T-cell (primary cell): ENCODE data around the gene CELF5. TPM values are rescaled to one million over a fixed set of nuclear protein-coding genes. Genes with fewer than 3 reads are reported as not detected.

Source experiments
- ATAC-seq, 4 experiments: fragments of 200-7000 bp in 3 of 4; fragments of 150-1000 bp in 1 of 4; cut with Tn5 transposase; replicated peaks in 1 of 4; 1 replicate in 3 of 4; 2 replicates in 1 of 4; pipeline ENCODE4 v1.10.0; 2021; ENCODE audit warnings: moderate library complexity in 3 of 4, mild to moderate bottlenecking in 2 of 4, moderate number of reproducible peaks in 1 of 4
- CTCF ChIA-PET, 2 donors: fragments of 300-600 bp; sonication (Branson Sonifier 250); formaldehyde crosslinking; loops; one replicate each; lab custom pipeline; 2022; ENCODE audit warnings: antibody characterized with exemption in 2 of 2; lab: Charles Lee
- POLR2A ChIA-PET, 2 donors: fragments of 300-600 bp; sonication (Branson Sonifier 250); formaldehyde crosslinking; loops; one replicate each; lab custom pipeline; 2022; ENCODE audit warnings: antibody characterized with exemption in 2 of 2; lab: Charles Lee
- DNase-seq, 35 experiments: peaks; one replicate each; pipeline versions ENCODE4 v3.0.0 to v3.0.0-alpha.2; 2013 to 2023
- H3K27ac ChIP-seq: one replicate; pipeline ENCODE4 v1.5.1; 2013; ENCODE audit warnings: low read length
- H3K27me3 ChIP-seq, 2 experiments: replicated peaks in 1 of 2; 1 replicate in 1 of 2; 2 replicates in 1 of 2; pipeline versions ENCODE4 v1.6.1 to v1.7.0; 2013; ENCODE audit warnings: low read length in 1 of 2, mixed read lengths in 1 of 2; ENCODE audit not compliant: control insufficient read depth in 2 of 2, insufficient read depth in 2 of 2; ENCODE audit errors: extremely low read depth in 1 of 2
- H3K36me3 ChIP-seq, 2 donors: 1 replicate in 1 of 2; 2 replicates in 1 of 2; pipeline versions ENCODE4 v1.6.1 to v1.7.0; 2013; ENCODE audit warnings: low read length in 1 of 2; ENCODE audit not compliant: control insufficient read depth in 2 of 2, insufficient read depth in 1 of 2; ENCODE audit errors: extremely low read depth in 1 of 2
- H3K4me1 ChIP-seq, 2 experiments: 1 replicate in 1 of 2; 2 replicates in 1 of 2; pipeline versions ENCODE4 v1.6.1 to v1.7.0; 2013; ENCODE audit warnings: low read length in 2 of 2, mixed read lengths in 1 of 2; ENCODE audit not compliant: insufficient read depth in 2 of 2, control insufficient read depth in 1 of 2; ENCODE audit errors: extremely low read depth in 1 of 2
- H3K4me3 ChIP-seq, 2 donors: 1 replicate in 1 of 2; 2 replicates in 1 of 2; pipeline versions ENCODE4 v1.5.1 to v1.7.0; 2013; ENCODE audit warnings: mild to moderate bottlenecking in 2 of 2, low read length in 1 of 2, moderate library complexity in 1 of 2; ENCODE audit not compliant: control insufficient read depth in 1 of 2; ENCODE audit errors: extremely low read depth in 1 of 2
- H3K9me3 ChIP-seq: 2 replicates; pipeline ENCODE4 v1.7.0; 2013
- H3K27ac Mint-ChIP-seq, 2 donors: one replicate each; pipeline ENCODE4 v1.8.0; 2020 to 2021; ENCODE audit warnings: mild to moderate bottlenecking in 2 of 2, mixed read lengths in 2 of 2
- H3K27me3 Mint-ChIP-seq, 2 donors: one replicate each; pipeline ENCODE4 v1.8.0; 2021 to 2022; ENCODE audit warnings: mixed read lengths in 2 of 2
- H3K36me3 Mint-ChIP-seq: one replicate; pipeline ENCODE4 v1.8.0; 2021; ENCODE audit warnings: mixed read lengths
- H3K4me1 Mint-ChIP-seq, 3 donors: one replicate each; pipeline ENCODE4 v1.8.0; 2020 to 2022; ENCODE audit warnings: mixed read lengths in 3 of 3, mild to moderate bottlenecking in 1 of 3
- H3K4me3 Mint-ChIP-seq, 3 donors: one replicate each; pipeline ENCODE4 v1.8.0; 2020 to 2022; ENCODE audit warnings: mild to moderate bottlenecking in 3 of 3, mixed read lengths in 3 of 3, moderate library complexity in 3 of 3
- H3K9me3 Mint-ChIP-seq, 3 donors: one replicate each; pipeline ENCODE4 v1.8.0; 2020 to 2022; ENCODE audit warnings: mixed read lengths in 3 of 3
- WGBS: methylation state at CpG from one replicate; pipeline ENCODE4 v1.1.5; 2013; ENCODE audit warnings: missing lambda C conversion rate; ENCODE audit not compliant: insufficient coverage; 5-methylcytosine and 5-hydroxymethylcytosine counted together
- total RNA-seq, 35 experiments: library from RNA in 6 of 35; stranded (reverse) in 6 of 35; fragments of 120-200 nt in 1 of 35; gene quantifications; one replicate each; pipeline versions ENCODE4 v1.2.1 to v1.2.4 and lab custom pipeline; 2013 to 2026

Gene CELF5
- total RNA-seq, 5 donors from 2014 or later (not counting 1 experiment from before 2014, with no cell fraction given), result 0.23 to 1.9 (median 0.39) TPM; not detected in 1

DNA sequence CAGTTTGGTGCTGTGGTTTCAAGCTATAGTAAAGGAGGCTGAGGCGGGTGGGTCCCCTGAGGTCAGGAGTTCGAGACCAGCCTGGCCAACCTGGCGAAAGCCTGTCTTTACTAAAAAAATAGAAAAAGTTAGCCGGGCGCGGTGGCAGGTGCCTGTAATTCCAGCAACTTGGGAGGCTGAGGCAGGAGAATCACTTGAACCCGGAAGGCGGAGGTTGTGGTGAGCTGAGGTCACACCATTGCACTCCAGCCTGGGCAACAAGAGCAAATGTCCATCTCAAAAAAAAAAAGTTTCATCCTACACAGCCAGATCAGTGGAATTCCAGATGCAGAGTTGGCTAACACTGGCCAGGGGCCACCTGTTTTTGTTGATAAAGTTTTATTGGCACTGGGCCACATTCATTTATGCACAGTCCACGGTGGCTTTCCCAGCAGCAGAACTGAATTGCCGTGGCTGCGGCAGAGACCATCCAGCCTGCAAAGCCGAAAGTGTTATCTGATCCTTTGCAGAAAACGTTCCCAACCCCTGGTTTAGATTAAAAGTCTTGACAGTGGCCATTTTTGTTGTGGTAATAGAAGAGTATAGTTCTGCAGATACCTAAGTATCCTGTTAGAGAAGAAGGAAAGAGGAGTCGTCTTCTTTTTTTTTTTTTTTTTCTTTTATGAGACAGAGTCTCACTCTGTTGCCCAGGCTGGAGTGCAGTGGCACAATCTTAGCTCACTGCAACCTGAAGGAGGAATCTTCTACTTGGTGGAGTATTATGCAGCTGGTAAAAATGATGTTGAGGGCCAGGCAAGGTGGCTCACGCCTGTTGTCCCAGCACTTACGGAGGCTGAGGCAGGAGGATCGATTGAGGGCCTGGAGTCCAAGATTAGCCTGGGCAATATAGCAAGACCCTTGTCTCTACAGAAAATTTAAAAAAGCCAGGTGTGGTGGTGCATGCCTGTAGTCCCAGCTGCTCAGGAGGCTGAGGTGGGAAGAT, 30.1 kb upstream of the CELF5 start:
- peaks cover 0 to 6% (median 5%) of the 10 kb centered on the region in 3 donors for H3K4me1 Mint-ChIP-seq
- no peaks in the 10 kb centered on the region for H3K9me3 ChIP-seq
- DNase-seq, result no peak
- H3K9me3 Mint-ChIP-seq, result no peaks in the 10 kb centered on the region
- H3K27me3 Mint-ChIP-seq, result no peaks in the 10 kb centered on the region
- H3K27ac Mint-ChIP-seq, result no peak overlapping the region
- no peaks in the 10 kb centered on the region for H3K27me3 ChIP-seq
- H3K36me3 ChIP-seq, result peaks cover 0 to 32% of the 10 kb centered on the region in 2 donors
- H3K36me3 Mint-ChIP-seq, result peaks cover 17% of the 10 kb centered on the region
- no peak overlapping the region for H3K27ac ChIP-seq
- CTCF ChIA-PET, result no interaction called here
- WGBS, result 94% methylated on average over 10 of the region's 17 CpGs
- no peak overlapping the region for H3K4me3 ChIP-seq
- no peak overlapping the region for H3K4me3 Mint-ChIP-seq
- H3K4me1 ChIP-seq, result peaks cover 0 to 12% of the 10 kb centered on the region in 2 experiments
- POLR2A ChIA-PET, result no interaction called here
- ATAC-seq, result no peak

DNA sequence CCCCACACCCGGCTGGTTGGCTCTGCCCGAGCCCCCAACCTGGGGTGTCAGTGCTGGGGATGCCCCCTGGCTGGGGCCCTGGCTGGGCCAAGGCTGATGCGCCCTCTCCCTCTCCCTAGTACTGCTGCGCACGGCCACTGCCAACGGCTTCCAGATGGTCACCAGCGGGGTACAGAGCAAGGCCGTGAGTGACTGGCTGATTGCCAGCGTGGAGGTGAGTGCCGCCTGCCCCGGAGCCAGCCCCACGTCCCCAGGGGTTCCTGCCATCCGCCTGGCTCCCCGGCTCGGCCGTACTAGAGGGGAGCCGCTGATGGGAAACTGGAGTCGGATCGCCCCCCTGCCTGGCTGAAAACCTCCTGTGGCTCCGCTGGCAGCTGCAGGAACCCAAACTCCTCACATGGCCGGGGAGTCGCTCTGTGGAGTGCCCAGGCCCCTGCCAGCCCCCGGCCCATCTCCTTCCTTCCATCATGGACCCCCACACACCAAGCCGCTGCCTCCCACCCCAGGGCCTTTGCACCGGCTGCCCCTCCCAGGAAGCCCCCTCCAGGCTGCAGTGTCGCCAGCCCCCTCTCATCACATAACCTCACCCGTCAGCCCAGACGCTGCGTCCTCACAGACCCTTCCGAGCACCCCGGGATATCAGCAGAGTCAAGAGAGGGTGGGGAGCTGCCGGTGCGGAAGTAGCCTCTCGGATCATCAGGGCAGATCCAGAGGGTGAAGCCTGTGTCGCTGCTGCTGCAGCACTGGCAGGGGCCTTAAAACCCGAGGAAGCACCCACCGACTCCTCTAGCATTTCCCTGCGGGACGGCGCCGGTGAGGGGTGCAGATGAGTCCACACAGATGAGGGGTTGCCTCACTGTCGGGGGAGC, 28.2 kb upstream of the CELF5 start:
- no peak overlapping the region for H3K27ac Mint-ChIP-seq
- CTCF ChIA-PET, result no interaction called here
- Histone ChIP-seq H3K9me3 (no peaks in the 10 kb centered on the region), H3K4me3 (no peak overlapping the region), H3K27me3 (no peaks in the 10 kb centered on the region), H3K36me3 (peaks cover 0 to 35% of the 10 kb centered on the region in 2 donors), H3K4me1 (no peaks in the 10 kb centered on the region), H3K27ac (no peak overlapping the region)
- POLR2A ChIA-PET, result no interaction called here
- WGBS, result 94% methylated on average over 36 of the region's 42 CpGs
- H3K4me1 Mint-ChIP-seq, result no peaks in the 10 kb centered on the region
- DNase-seq (no peak), ATAC-seq (no peak)
- no peak overlapping the region for H3K4me3 Mint-ChIP-seq
- no peaks in the 10 kb centered on the region for H3K9me3 Mint-ChIP-seq
- no peaks in the 10 kb centered on the region for H3K27me3 Mint-ChIP-seq
- peaks cover 14% of the 10 kb centered on the region for H3K36me3 Mint-ChIP-seq

DNA sequence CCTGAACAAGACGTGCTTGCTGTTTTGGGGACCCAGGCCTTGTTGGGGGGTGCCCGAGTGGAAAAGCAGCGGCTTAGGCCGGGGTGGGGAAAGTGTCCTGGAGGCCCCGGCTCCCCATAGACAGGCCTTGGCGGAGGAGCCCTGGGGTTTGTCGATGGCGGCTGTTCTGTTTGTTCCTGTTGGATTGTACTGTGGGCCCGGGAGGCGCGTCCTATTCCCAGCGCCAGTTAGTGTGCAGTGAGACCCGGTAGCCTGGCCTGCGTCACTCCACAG, 27.6 kb upstream of the CELF5 start:
- H3K9me3 ChIP-seq, result no peaks in the 10 kb centered on the region
- Mint-ChIP-seq H3K9me3 (no peaks in the 10 kb centered on the region), H3K27ac (no peak overlapping the region), H3K4me3 (no peak overlapping the region), H3K4me1 (no peaks in the 10 kb centered on the region), H3K36me3 (peaks cover 14% of the 10 kb centered on the region), H3K27me3 (no peaks in the 10 kb centered on the region)
- ATAC-seq, result no peak
- 98% methylated on average over 14 of the region's 14 CpGs for WGBS
- CTCF ChIA-PET, result no interaction called here
- no peak overlapping the region for H3K27ac ChIP-seq
- POLR2A ChIA-PET, result no interaction called here
- no peak overlapping the region for H3K4me3 ChIP-seq
- H3K4me1 ChIP-seq, result no peaks in the 10 kb centered on the region
- no peak for DNase-seq
- H3K36me3 ChIP-seq, result peaks cover 0 to 33% of the 10 kb centered on the region in 2 donors
- H3K27me3 ChIP-seq, result no peaks in the 10 kb centered on the region

DNA sequence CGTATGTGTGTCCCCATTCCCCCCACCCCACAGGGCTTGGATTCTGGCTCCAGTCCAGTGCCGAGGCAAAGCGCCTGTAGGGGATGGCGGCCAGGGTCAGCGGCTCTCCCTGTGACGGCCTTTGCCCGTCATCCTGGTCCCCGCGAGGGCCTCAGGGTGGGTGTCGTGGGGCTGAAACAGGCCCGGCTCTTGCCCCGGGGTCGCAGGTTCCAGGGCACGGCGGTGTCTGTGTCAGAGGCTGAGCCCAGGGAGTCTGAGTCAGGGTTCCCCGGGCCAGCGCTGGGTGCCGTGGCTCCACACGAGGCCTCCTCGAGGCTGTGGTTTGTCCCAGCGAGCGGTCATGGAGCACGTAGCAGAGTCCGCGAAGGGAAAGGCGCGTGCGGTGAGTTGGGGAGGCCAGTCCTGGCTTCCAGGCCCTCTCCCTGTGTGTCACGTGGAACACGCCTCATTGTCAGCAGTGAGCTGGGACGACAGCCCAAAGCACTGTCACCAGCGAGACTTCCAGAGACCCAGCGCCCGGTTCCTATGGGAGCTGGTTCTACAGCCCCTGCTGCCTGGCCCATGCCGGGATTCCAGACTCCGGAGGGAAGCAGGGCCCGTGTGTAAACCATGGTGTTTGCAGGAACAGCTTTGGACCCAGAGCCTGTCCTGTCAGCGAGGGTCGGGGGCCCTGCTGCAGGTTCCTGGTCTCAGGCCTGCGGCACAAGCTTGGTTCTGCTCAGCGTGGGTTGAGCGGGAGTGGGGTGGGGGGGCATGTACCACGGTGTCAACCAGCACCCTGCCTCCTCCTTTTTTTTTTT, 25.4 kb upstream of the CELF5 start:
- DNase-seq, result no peak
- no peaks in the 10 kb centered on the region for H3K4me1 ChIP-seq
- peaks cover 0 to 29% of the 10 kb centered on the region in 2 donors for H3K36me3 ChIP-seq
- CTCF ChIA-PET, result interaction anchor here in 1 of 2 donors (0.6 kb wide), 1 partner anchor 10 kb away, joined by 3 read pairs; no protein-coding TSS in a partner anchor
- POLR2A ChIA-PET, result interaction anchor here in 1 of 2 donors (0.6 kb wide), 1 partner anchor 251 kb away, joined by 7 read pairs; no protein-coding TSS in a partner anchor
- no peak overlapping the region for H3K4me3 Mint-ChIP-seq
- no peaks in the 10 kb centered on the region for H3K9me3 Mint-ChIP-seq
- H3K27me3 ChIP-seq, result no peaks in the 10 kb centered on the region
- H3K27ac Mint-ChIP-seq, result no peak overlapping the region
- no peaks in the 10 kb centered on the region for H3K27me3 Mint-ChIP-seq
- H3K27ac ChIP-seq, result no peak overlapping the region
- no peak overlapping the region for H3K4me3 ChIP-seq
- ATAC-seq, result no peak
- no peaks in the 10 kb centered on the region for H3K4me1 Mint-ChIP-seq
- H3K36me3 Mint-ChIP-seq, result peaks cover 10% of the 10 kb centered on the region
- no peaks in the 10 kb centered on the region for H3K9me3 ChIP-seq
- 97% methylated on average over 38 of the region's 43 CpGs for WGBS

DNA sequence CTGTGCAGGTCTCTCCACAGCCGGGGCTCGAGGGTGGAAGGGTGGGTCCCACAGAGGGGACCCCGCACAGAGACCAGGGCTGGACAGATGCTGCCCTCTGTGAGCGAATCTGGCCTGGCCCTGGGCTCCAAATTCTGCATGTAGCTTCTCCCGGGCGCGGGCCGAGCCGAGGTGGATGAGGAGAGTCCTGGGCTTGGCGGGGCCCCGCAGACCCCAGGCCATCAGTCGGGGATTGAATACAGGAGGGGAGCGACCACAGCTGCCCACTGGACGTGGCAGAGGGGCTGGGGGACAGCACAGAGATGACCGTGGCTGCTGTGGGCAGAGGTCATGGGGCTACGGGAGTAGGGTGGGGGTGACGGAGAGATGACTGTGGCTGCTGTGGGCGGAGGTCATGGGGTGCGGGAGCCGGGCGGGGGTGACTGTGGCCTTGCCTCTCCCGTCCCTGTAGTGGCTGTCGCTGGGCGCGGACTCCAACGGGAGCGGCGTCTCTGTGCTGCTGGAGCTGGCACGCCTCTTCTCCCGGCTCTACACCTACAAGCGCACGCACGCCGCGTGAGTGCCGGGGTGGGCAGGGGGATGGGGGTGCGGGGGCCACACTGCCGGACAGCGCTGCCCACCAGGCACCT, 23.3 kb upstream of the CELF5 start:
- Mint-ChIP-seq H3K27me3 (no peaks in the 10 kb centered on the region), H3K4me3 (no peak overlapping the region), H3K27ac (no peak overlapping the region), H3K36me3 (no peaks in the 10 kb centered on the region), H3K4me1 (no peaks in the 10 kb centered on the region), H3K9me3 (no peaks in the 10 kb centered on the region)
- Histone ChIP-seq H3K9me3 (no peaks in the 10 kb centered on the region), H3K36me3 (peaks cover 0 to 35% of the 10 kb centered on the region in 2 donors), H3K27me3 (no peaks in the 10 kb centered on the region), H3K4me3 (no peak overlapping the region), H3K27ac (no peak overlapping the region), H3K4me1 (no peaks in the 10 kb centered on the region)
- POLR2A ChIA-PET, result no interaction called here
- ATAC-seq (no peak), DNase-seq (no peak)
- WGBS, result 94% methylated on average over 37 of the region's 39 CpGs
- CTCF ChIA-PET, result no interaction called here
